Karpas-422 (cell line): ENCODE results near the gene MTREX. TPM values are rescaled to one million over a fixed set of nuclear protein-coding genes. Genes with fewer than 3 reads are reported as not detected.

Source experiments
- DNase-seq: peaks from one replicate; pipeline ENCODE4 v3.0.0-alpha.2; 2015
- H2AFZ ChIP-seq: fragments of 200-600 bp; sonication (generic); 2 replicates; pipeline ENCODE4 v1.6.1; 2014; ENCODE audit warnings: antibody characterized with exemption, low read length, mixed read lengths
- H3K27ac ChIP-seq: fragments of 200-600 bp; sonication (generic); 2 replicates; pipeline ENCODE4 v1.5.1; 2014; ENCODE audit warnings: mild to moderate bottlenecking, low read length, moderate library complexity
- H3K27me3 ChIP-seq: fragments of 200-600 bp; sonication (generic); 2 replicates; pipeline ENCODE4 v1.6.1; 2014; ENCODE audit warnings: low read length, mixed read lengths
- H3K36me3 ChIP-seq: fragments of 200-600 bp; sonication (generic); 2 replicates; pipeline ENCODE4 v1.6.1; 2014; ENCODE audit warnings: low read length, mixed read lengths; ENCODE audit not compliant: insufficient read depth
- H3K4me1 ChIP-seq: fragments of 200-600 bp; sonication (generic); 2 replicates; pipeline ENCODE4 v1.6.1; 2014; ENCODE audit warnings: mild to moderate bottlenecking, low read length, mixed read lengths
- H3K4me2 ChIP-seq: fragments of 200-600 bp; sonication (generic); 2 replicates; pipeline ENCODE4 v1.6.1; 2014; ENCODE audit warnings: low read length, low read depth, mild to moderate bottlenecking; ENCODE audit not compliant: poor library complexity, severe bottlenecking
- H3K4me3 ChIP-seq: fragments of 200-600 bp; sonication (generic); 2 replicates; pipeline ENCODE4 v1.5.1; 2014; ENCODE audit warnings: mild to moderate bottlenecking, antibody characterized with exemption, low read length, mixed read lengths
- H3K79me2 ChIP-seq: fragments of 200-600 bp; sonication (generic); 2 replicates; pipeline ENCODE4 v1.6.1; 2014; ENCODE audit warnings: mild to moderate bottlenecking, low read length, mixed read lengths
- H3K9ac ChIP-seq: fragments of 200-600 bp; sonication (generic); 2 replicates; pipeline ENCODE4 v1.6.0; 2014; ENCODE audit warnings: low read length
- H3K9me2 ChIP-seq: fragments of 200-600 bp; sonication (generic), shearing (Covaris generic); replicated peaks from 2 replicates; pipeline ENCODE4 v1.6.0; 2014; ENCODE audit warnings: mild to moderate bottlenecking, low read length, moderate library complexity; ENCODE audit not compliant: insufficient read depth
- H3K9me3 ChIP-seq: fragments of 300-700, 200-600 bp; sonication (generic); 2 replicates; pipeline ENCODE4 v1.6.1; 2014; ENCODE audit warnings: low read length, mixed read lengths
- H4K20me1 ChIP-seq: fragments of 200-600 bp; sonication (generic); 2 replicates; pipeline ENCODE4 v1.6.1; 2014; ENCODE audit warnings: mild to moderate bottlenecking, antibody characterized with exemption, low read length, low read depth; ENCODE audit not compliant: insufficient read depth
- total RNA-seq: library from RNA; depleted of rRNA; stranded (reverse); fragments of >200 nt; shearing (Covaris generic); gene quantifications from 2 replicates; pipeline ENCODE4 v1.2.3, GENCODE V29; 2014; ENCODE audit warnings: low replicate concordance

The MTREX gene
- total RNA-seq, 1 experiment from 2014 or later: 79.9 TPM

DNA sequence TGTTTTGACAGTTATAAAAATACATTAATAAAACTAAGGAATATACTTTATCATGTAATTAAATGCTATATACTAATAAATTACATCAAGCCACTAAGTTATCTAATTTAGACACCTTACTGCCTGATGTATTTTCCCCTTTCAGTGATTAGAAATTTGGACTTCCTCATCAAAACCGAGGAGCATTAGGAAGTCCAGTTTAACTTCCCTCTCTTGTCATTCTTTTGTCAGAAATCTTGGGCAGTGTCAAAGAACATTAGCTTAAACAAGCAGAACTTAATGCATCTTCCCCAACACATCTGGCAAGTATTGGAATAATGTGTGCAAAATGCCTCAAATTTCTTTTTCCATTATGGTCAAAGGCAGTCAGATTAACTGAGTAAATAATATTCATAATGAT lies 145.4 kb downstream of the MTREX start:
- no peaks in the 10 kb centered on the region for H3K27me3 ChIP-seq
- H3K9me3 ChIP-seq: no peaks in the 10 kb centered on the region
- no peak for DNase-seq

DNA sequence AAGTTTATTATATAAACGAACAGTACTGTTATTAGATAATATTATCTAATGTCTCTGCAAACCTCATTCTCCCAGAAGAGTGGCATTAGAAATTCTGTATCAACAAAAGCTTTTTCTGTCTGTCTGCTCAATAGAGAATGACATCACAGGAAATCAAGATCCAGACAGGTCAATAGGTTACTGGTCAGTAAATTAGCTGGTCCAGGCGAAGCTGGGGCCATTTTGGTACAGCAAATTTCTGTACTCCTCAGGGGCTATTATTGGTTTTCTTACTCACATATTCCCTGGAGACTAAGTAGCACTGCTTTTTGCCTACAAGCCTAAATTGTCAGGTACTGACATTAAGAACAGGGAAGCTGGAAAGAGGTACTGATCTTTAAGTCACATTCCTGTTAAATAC lies 146.5 kb downstream of the MTREX start:
- Histone ChIP-seq H3K36me3 (no peaks in the 10 kb centered on the region), H3K79me2 (no peaks in the 10 kb centered on the region), H3K4me1 (no peaks in the 10 kb centered on the region), H3K4me3 (no peak overlapping the region), H3K4me2 (no peak overlapping the region), H3K9me3 (no peaks in the 10 kb centered on the region), H3K9ac (no peak overlapping the region), H2AFZ (no peak overlapping the region), H3K27ac (no peak overlapping the region), H3K27me3 (no peaks in the 10 kb centered on the region), H3K9me2 (no peaks in the 10 kb centered on the region), H4K20me1 (peaks cover 4% of the 10 kb centered on the region; the same call in 1 of the 2 replicates)
- no peak for DNase-seq

More for the DNA sequence above, 145.4 kb downstream of the MTREX start:
- no peaks in the 10 kb centered on the region for H3K4me1 ChIP-seq
- peaks cover 4% of the 10 kb centered on the region; the same call in 1 of the 2 replicates for H4K20me1 ChIP-seq
- no peaks in the 10 kb centered on the region for H3K36me3 ChIP-seq
- H3K9me2 ChIP-seq: no peaks in the 10 kb centered on the region
- no peak overlapping the region for H3K9ac ChIP-seq
- H3K4me2 ChIP-seq: no peak overlapping the region
- H3K79me2 ChIP-seq: no peaks in the 10 kb centered on the region
- H2AFZ ChIP-seq: no peak overlapping the region
- no peak overlapping the region for H3K4me3 ChIP-seq
- no peak overlapping the region for H3K27ac ChIP-seq

GRCh38 chr5:55456216-55456895 lies 148.6 kb downstream of the MTREX start:
- no peak overlapping the region for H3K27ac ChIP-seq
- no peaks in the 10 kb centered on the region for H3K27me3 ChIP-seq
- no peaks in the 10 kb centered on the region for H3K79me2 ChIP-seq
- H3K4me1 ChIP-seq: no peaks in the 10 kb centered on the region
- no peaks in the 10 kb centered on the region for H3K9me2 ChIP-seq
- H3K4me2 ChIP-seq: no peak overlapping the region
- no peak overlapping the region for H3K4me3 ChIP-seq
- peaks cover 4% of the 10 kb centered on the region; the same call in 1 of the 2 replicates for H4K20me1 ChIP-seq
- H2AFZ ChIP-seq: no peak overlapping the region
- H3K9me3 ChIP-seq: no peaks in the 10 kb centered on the region
- H3K9ac ChIP-seq: no peak overlapping the region
- no peaks in the 10 kb centered on the region for H3K36me3 ChIP-seq
- no peak for DNase-seq

DNA sequence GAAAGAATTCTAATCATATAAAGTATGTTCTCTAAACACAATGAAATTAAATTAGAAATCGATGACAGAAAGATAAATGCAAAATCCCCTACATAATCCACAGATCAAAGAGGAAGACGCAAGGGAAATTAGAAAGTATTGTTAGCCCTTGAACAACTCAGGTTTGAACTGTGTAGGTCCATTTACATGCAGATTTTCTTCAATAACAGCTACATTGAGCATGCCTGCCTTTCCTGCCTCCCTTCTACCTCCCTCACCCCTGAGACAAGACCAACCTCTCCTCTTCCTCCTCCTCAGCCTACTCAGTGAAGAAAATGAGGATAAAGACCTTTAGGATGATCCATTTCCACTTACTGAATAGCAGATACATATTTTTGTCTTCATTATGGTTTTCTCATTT lies 151.8 kb downstream of the MTREX start:
- Histone ChIP-seq H3K4me3 (no peak overlapping the region), H3K4me1 (no peaks in the 10 kb centered on the region), H4K20me1 (no peaks in the 10 kb centered on the region), H2AFZ (no peak overlapping the region), H3K9ac (no peak overlapping the region), H3K9me2 (no peaks in the 10 kb centered on the region), H3K79me2 (no peaks in the 10 kb centered on the region), H3K27ac (no peak overlapping the region), H3K4me2 (no peak overlapping the region), H3K9me3 (no peaks in the 10 kb centered on the region), H3K36me3 (no peaks in the 10 kb centered on the region), H3K27me3 (no peaks in the 10 kb centered on the region)
- DNase-seq: no peak

GRCh38 chr5:55463613-55464012 lies 155.8 kb downstream of the MTREX start:
- Histone ChIP-seq H4K20me1 (no peaks in the 10 kb centered on the region), H2AFZ (no peak overlapping the region), H3K4me3 (no peak overlapping the region), H3K36me3 (no peaks in the 10 kb centered on the region), H3K27ac (no peak overlapping the region), H3K9ac (no peak overlapping the region), H3K9me2 (no peaks in the 10 kb centered on the region), H3K4me1 (no peaks in the 10 kb centered on the region), H3K27me3 (no peaks in the 10 kb centered on the region), H3K4me2 (no peak overlapping the region), H3K79me2 (no peaks in the 10 kb centered on the region), H3K9me3 (no peaks in the 10 kb centered on the region)
- no peak for DNase-seq

GRCh38 chr5:55467862-55468551 lies 160.2 kb downstream of the MTREX start:
- no peaks in the 10 kb centered on the region for H3K36me3 ChIP-seq
- no peak overlapping the region for H2AFZ ChIP-seq
- H3K4me3 ChIP-seq: no peak overlapping the region
- H3K4me1 ChIP-seq: no peaks in the 10 kb centered on the region
- no peaks in the 10 kb centered on the region for H3K9me3 ChIP-seq
- no peaks in the 10 kb centered on the region for H3K79me2 ChIP-seq
- no peak overlapping the region for H3K9ac ChIP-seq
- no peaks in the 10 kb centered on the region for H3K27me3 ChIP-seq
- H3K4me2 ChIP-seq: no peak overlapping the region
- H4K20me1 ChIP-seq: no peaks in the 10 kb centered on the region
- no peak for DNase-seq
- no peak overlapping the region for H3K27ac ChIP-seq
- no peaks in the 10 kb centered on the region for H3K9me2 ChIP-seq

DNA sequence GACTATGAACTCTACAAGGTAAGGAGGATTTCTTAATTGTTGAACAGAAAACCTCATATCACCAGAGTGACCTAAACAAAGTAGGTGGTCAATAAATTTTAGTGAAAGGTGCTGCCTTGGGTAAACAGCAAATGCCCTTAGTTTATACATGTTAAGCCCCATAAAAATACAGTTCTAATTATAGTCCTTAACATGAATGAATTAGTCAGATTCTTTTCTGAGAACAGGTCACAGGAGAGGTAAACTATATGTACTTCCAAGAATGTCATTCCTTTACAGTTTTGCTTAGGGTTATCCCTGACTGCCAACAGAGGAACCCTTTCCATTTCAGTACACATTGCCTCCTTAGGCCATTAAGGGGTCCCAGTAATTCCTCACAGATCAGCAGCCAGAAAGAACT lies 162.1 kb downstream of the MTREX start:
- Histone ChIP-seq H3K9ac (no peak overlapping the region), H3K27ac (no peak overlapping the region), H2AFZ (no peak overlapping the region), H3K4me1 (no peaks in the 10 kb centered on the region), H3K79me2 (no peaks in the 10 kb centered on the region), H3K9me3 (no peaks in the 10 kb centered on the region), H3K36me3 (no peaks in the 10 kb centered on the region), H4K20me1 (no peaks in the 10 kb centered on the region), H3K27me3 (no peaks in the 10 kb centered on the region), H3K4me3 (no peak overlapping the region), H3K9me2 (no peaks in the 10 kb centered on the region), H3K4me2 (no peak overlapping the region)
- DNase-seq: no peak

DNA sequence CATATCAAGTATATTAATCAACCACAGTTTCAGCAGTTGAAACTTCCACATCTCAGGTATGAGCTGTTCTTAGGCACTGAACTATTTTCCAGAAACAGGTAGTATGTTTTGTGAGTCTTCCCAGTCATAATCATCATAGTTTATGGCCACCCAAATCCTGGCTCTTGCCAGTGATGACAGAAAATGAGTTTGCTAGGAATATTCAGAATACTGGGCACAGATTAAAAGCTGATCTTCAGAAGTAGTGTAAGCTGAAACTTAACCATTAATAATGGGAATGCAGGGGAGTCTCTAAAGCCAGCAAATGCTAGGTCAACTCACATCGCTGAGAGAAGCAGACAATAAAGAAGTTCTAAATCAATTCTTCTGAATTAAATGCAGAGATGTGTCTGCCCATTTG lies 162.5 kb downstream of the MTREX start:
- Histone ChIP-seq H3K9me3 (no peaks in the 10 kb centered on the region), H3K9me2 (no peaks in the 10 kb centered on the region), H3K36me3 (no peaks in the 10 kb centered on the region), H3K4me2 (no peak overlapping the region), H3K4me3 (no peak overlapping the region), H2AFZ (no peak overlapping the region), H3K27ac (no peak overlapping the region), H3K4me1 (no peaks in the 10 kb centered on the region), H3K27me3 (no peaks in the 10 kb centered on the region), H3K79me2 (no peaks in the 10 kb centered on the region), H4K20me1 (no peaks in the 10 kb centered on the region), H3K9ac (no peak overlapping the region)
- DNase-seq: no peak
